CD4-positive, alpha-beta T cell treated with Interleukin-17A for 4 hours (primary cell): ENCODE measurements around the gene TSPY2.
"Not testable (repeated sequence)": the region's sequence is repeated elsewhere in the genome, so short reads cannot be mapped to it uniquely, and the experiment has no call there.

Experiments used
- DNase-seq: peaks from one replicate; pipeline ENCODE4 v3.0.0-alpha.2; 2020; ENCODE audit warnings: mixed read lengths

The TSPY2 gene, protein sequence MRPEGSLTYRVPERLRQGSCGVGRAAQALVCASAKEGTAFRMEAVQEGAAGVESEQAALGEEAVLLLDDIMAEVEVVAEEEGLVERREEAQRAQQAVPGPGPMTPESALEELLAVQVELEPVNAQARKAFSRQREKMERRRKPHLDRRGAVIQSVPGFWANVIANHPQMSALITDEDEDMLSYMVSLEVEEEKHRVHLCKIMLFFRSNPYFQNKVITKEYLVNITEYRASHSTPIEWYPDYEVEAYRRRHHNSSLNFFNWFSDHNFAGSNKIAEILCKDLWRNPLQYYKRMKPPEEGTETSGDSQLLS

GRCh38 chrY:6245923-6246322, at the start of gene TSPY2:
Gene TSPY2, plus strand, starts transcription at chrY:6246223. Its CDS starts 46 bp downstream, at chrY:6246269.
- DNase-seq = not testable (repeated sequence)

GRCh38 chrY:6209565-6209964, 36.5 kb upstream of the TSPY2 start:
- not testable (repeated sequence) for DNase-seq

- DNase-seq = not testable (repeated sequence)
These were observed 29.0 kb upstream of the TSPY2 start for GRCh38 chrY:6217045-6217444.

GRCh38 chrY:6269839-6270238, 23.8 kb downstream of the TSPY2 start:
- not testable (repeated sequence) for DNase-seq
